Iris pigment epithelial cell (primary cell): Measurements from ENCODE around the gene UBQLNL.

ENCODE experiments used
- DNase-seq: peaks from one replicate; pipeline ENCODE4 v3.0.0-alpha.2; 2011; ENCODE audit warnings: low read depth

UBQLNL gene

DNA sequence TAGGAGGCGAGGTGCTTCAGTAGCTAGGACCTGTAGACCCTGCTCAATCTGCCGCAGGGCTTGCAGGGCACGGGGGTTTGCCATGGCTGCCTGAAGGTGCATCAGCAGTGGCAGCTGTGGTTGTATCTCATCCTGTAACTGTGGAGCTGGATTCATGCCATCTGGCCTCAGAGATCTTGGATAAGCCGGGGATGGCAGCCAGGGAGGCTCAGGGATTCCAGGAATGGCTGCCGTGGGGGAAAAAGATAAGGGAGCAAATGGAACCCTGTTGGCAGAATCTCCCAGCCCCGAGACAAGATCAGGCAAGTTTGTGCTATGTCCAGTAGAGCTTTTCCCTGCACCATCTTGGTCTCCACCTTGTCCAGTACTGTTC is 8.6 kb downstream of the UBQLNL start:
- no peak for DNase-seq

DNA sequence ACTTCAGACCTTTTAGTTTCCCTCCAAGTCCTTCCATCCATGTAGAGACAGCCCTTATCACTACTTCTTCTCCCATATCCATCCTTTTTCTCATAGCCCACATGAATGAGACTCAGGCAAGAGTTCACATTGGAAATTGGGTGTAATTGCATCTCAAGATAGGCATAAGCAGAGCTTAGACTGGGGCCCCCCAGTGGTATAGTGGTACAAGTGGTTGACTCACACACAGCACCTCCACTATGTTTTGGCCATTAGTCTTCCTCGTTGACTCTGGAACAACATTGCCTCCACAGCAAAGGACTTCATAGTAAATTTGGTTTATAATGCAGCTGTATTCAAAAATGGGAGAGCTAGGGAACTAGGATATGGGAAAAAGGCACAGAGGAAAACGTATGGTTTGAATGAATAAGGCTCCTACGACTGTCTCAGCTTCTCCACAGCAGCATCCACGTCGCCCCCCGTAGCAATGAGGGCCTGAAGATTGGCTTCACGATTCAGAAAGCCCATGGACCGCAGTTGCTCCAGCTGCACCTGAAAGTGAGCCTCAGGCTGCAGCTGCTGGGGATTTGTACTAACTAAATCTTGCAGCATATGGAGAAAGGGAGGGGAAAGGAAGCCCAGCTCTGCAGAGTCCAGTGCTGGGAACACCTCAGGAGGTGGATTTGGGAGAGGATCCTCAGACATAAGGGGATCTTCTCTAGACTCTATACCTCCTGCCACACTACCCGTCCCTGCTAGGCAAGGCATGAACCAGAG is 9.1 kb downstream of the UBQLNL start:
- no peak for DNase-seq

DNA sequence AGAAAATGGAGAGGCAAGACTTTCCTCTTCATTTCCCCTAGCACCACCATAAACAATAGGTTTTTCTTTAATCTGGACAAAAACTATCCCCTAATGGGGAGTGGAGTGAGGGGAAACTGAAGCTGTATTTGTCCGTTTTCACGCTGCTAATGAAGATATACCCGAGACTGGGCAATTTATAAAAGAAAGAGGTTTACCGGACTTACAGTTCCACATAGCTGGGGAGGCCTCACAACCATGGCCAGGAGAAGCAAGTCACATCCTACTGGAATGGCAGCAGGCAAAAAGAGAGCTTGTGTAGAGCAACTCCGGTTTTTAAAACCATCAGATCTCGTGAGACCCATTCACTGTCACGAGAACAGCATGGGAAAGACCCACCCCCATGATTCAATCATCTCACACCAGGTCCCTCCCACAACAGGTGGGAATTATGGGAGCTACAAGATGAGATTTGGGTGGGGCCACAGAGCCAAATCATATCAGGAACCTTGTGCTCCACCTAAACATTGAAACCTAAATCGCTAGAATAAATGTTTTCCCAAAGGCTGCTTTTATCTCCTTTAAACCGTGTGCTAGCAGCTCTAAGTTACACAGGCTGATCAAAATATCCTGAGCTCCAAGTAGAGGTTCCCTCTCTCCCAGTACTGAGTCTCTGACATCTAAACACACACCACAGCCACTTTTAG is 11.0 kb downstream of the UBQLNL start:
- no peak for DNase-seq

DNA sequence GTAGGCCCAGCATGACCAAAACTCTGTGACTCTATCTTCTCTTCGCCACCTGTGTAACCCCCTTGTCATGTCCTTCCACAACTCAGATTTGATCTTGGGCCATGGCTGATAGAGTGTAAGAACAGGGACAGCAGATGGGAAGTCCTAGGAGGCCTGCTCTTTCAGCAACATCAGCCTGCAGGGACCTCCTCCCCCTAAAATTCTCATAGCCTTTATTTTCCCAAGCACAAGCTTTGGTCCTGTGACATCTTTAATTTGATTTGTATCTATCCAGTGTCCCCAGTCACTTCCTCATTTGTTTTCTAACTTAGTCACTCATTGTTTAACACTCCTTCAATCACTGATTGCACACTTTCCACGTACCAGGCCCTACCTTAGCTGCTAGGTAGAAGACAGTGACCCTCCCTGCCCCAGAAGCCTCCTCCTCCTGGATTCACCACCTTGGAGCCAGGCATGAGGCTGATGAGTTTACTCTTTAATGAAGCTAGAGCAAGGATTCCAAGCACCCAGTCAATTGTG is 12.0 kb downstream of the UBQLNL start:
- DNase-seq = no peak

DNA sequence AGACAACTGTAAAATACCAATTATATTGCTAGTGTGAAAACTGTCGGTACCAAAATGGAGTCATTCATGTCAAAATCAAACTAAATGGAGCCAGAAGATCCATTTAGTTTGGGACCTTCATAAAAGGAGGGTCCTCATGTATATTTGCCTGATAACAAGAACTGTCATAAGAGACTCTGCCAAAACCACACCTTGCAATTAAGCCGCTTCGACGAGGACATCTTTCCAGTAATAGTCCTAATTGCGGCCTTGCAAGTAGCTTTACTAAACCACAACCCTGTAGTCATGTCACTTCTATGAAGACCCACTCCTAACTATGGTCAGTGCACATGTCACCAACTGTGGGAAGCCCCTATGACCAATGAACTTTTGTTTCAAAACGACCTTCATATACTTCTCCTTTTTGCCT is 16.1 kb downstream of the UBQLNL start:
- no peak for DNase-seq

DNA sequence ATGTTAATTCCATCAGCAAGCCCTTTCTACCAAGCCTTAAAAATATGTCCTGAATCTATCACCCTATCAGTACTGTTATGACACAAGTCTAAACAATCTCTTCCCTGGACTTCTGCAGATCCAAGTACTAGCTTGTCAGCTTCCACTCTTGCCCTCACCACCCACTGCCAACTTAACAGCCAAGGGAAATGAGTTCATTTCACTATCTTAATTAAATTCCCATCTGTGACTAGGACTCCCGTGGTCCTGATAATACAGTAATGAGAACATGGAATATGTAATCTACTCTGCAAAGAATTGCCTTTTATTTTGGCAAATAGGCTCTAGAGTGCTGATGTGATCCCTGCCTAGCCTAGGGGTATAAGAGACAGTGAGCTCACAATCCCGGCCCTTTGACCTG is 16.8 kb downstream of the UBQLNL start:
- no peak for DNase-seq

DNA sequence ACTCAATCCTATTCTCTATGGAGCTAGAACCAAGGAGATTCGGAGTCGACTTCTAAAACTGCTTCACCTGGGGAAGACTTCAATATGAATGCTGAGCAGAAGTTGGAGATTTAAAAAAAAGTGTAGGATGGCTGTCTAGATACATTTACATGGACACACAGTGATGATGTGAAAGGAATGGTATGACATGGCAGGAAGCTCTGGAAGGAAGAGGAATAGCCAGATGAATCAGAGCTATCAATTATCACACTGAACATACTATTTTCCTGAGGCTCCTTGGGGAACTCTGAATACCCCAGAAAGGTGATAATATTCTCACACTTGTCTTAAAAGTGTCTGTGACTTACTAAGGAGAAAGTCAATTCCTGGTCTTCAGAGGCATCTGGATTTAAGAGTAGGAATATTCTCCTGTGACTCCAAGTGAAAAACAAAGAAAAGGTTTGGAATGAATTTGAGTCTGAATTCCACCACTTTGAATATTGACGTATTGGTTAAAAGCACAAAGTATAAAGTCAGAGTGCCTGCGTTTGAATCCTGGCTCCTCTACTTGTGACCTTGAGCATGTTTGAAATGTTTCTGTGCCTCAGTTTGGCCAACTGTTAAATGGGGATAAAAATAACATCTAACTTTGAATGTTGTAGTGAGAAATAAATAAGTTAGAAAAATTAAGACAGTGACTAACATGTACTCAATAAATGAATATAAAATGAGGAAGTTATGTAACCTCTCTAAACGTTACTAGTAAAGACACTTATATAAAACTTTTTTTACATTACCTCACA is 26.7 kb downstream of the UBQLNL start:
- DNase-seq = no peak

DNA sequence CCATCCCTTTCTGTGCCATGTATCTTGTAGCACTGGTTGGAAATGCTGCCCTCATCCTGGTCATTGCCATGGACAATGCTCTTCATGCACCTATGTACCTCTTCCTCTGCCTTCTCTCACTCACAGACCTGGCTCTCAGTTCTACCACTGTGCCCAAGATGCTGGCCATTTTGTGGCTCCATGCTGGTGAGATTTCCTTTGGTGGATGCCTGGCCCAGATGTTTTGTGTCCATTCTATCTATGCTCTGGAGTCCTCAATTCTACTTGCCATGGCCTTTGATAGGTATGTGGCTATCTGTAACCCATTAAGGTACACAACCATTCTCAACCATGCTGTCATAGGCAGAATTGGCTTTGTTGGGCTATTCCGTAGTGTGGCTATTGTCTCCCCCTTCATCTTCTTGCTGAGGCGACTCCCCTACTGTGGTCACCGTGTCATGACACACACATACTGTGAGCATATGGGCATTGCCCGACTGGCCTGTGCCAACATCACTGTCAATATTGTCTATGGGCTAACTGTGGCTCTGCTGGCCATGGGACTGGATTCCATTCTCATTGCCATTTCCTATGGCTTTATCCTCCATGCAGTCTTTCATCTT is 27.6 kb downstream of the UBQLNL start:
- no peak for DNase-seq

DNA sequence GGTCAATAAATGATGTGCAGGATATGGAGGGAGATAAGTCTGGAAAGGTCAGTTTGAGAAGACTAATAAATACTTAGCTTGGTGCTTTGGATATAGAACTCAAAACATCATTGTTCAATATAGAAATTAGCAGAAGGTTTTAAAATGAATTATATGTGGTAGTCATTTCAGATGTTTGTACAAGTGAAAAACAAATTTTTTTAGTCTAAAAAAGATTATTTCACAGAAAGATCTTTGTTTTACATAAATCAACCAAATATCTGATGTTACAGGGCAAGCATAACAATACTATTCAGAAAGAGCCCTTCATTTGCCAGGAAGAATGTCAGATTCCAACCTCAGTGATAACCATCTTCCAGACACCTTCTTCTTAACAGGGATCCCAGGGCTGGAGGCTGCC is 28.1 kb downstream of the UBQLNL start, which contains the start of gene OR52D1:
Gene OR52D1, plus strand, starts transcription at position 301 of the 400 bp plus-strand sequence. Its CDS starts 22 bp downstream, at position 323.
- DNase-seq = no peak

DNA sequence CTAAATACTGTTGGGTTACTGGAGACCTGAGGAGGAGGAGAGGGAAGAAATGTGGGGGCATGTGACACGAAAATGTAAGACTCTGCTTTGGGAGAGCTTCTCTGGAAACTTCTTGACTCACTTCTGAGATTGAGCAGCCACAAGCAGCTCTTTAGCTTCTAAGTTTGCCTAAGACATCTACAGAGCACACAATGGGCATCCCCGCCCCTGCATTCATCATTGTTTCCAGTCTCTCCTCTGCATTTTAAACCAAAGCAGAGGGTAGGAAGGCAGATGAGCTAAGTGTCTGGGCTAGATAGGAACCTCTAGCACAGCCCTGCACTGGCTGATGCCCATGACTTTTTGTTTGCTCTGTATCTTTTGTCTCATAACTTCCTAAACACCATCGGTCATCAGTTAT is 30.1 kb downstream of the UBQLNL start:
- DNase-seq = no peak

DNA sequence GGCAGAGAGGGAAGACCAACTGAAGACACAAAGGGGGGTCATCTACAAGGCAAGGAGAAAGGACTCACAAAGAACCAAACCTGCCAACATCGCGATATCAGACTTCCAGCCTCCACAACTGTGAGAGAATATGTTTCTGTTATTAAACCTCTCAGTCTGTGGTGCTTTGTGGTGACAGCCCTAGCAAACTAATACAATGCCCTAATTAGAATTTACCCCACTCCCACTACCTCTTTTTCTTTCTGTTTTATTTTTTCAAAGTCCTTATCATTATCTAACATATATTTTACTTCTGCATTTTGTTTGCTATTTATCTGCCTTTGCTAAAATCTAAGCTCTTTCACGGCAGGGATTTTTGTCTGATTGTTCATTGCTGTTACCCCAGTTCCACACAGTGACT is 30.5 kb downstream of the UBQLNL start:
- DNase-seq = no peak

DNA sequence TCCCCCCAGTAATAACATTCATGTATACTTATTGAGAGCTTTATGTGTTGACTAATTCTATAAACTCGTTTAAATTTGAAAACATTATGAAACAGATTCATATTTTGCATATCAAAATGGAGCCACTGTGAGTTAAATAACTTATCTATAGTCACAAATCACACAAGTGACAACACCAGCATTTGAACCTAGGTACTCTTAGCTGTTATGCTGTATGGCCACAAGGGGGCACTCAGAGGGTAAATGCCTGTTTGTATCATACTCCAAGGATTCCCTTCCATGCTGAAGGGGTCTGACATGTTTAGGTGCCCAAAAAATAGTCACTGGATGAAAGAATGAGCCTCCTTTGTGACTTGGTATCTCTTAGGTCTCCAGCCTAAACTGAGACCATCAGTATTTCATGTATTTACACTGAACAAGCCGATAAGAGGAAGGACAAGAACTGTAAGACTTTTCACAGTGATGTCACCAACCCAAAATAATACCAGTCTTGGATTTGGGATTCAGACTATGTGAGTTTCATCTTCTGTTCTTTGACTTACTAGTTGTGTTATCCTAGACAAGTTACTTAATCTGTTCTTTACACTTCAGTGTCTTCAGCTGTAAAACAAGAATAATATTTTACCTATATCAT is 40.2 kb downstream of the UBQLNL start:
- peak; percentile 49 for DNase-seq

DNA sequence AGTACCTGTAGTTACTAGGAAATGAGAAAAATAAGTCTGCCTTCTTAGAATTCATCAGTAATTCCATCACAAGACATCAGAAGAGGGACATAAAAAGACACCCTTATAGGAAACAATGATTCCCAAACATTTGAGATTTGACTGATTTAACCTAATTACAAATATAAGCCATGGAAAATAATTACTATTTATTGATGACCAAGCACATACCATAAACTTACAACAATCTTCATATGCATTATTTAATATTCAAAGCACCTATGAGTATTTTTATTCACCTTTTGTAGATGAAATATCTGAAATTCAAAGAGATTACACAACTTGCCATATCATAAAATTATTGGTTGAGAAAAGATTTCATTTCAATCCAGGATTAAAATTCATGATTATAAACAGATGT is 42.6 kb downstream of the UBQLNL start:
- DNase-seq = no peak

DNA sequence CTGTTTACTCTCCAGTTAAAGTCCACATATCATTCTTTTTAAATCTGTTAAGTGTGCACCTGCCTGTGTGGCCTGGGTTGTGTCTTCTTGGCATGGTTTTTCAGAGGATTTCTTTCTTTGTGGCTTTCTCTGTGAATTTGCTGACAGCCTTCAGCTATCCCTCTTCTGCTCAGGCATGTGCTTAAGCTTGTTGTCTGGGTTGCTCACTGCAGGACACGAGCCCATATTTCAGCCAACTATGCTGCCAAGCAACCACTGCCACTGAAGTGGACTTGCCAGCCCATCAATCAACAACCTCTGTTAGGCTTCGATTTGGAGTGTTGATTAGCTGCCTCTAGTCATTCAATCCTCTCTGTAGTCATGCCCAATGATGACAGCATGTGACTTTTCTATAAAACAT is 49.0 kb downstream of the UBQLNL start:
- no peak for DNase-seq
